OCI-LY3 (cell line): ENCODE measurements around the gene TREM1.
"Not testable (repeated sequence)": the region's sequence is repeated elsewhere in the genome, so short reads cannot be mapped to it uniquely, and the experiment has no call there.

Experiments
- H2AFZ ChIP-seq: fragments of 200-600, 300-600 bp; shearing (Covaris generic); 2 replicates; pipeline ENCODE4 v1.6.0; 2014; ENCODE audit warnings: antibody characterized with exemption, low read depth, low read length
- H3K27ac ChIP-seq: fragments of 200-600, 300-600 bp; sonication (generic); 2 replicates; pipeline ENCODE4 v1.5.1; 2014; ENCODE audit warnings: mild to moderate bottlenecking, low read length, moderate library complexity, mixed read lengths
- H3K27me3 ChIP-seq: fragments of 200-600, 300-600 bp; sonication (generic); 2 replicates; pipeline ENCODE4 v1.6.1; 2014; ENCODE audit warnings: low read depth, low read length, mixed read lengths
- H3K36me3 ChIP-seq: fragments of 200-600, 300-600 bp; sonication (generic); replicated peaks from 2 replicates; pipeline ENCODE3; 2014; ENCODE audit warnings: low read depth, low read length, mixed read lengths
- H3K4me1 ChIP-seq: fragments of 300-600, 200-600 bp; sonication (generic); 2 replicates; pipeline ENCODE4 v1.6.1; 2014; ENCODE audit warnings: low read length, mixed read lengths
- H3K4me2 ChIP-seq: fragments of 200-600, 300-600 bp; sonication (generic); 2 replicates; pipeline ENCODE4 v1.6.1; 2014; ENCODE audit warnings: low read length, mixed read lengths
- H3K4me3 ChIP-seq: fragments of 300-600, 200-600 bp; sonication (generic); 2 replicates; pipeline ENCODE4 v1.5.1; 2014; ENCODE audit warnings: antibody characterized with exemption, mild to moderate bottlenecking, low read length, moderate library complexity
- H3K79me2 ChIP-seq: fragments of 300-600, 200-600 bp; shearing (Covaris generic); 2 replicates; pipeline ENCODE4 v1.6.1; 2014; ENCODE audit warnings: mild to moderate bottlenecking, low read length, mixed read lengths
- H3K9ac ChIP-seq: fragments of 300-600, 200-600 bp; shearing (Covaris generic); 2 replicates; pipeline ENCODE4 v1.6.0; 2014; ENCODE audit warnings: mild to moderate bottlenecking, low read length, moderate library complexity
- H3K9me3 ChIP-seq: fragments of 200-600, 300-600 bp; shearing (Covaris generic); 2 replicates; pipeline ENCODE4 v1.6.1; 2014; ENCODE audit warnings: low read length, mixed read lengths; ENCODE audit not compliant: insufficient read depth
- H4K20me1 ChIP-seq: fragments of 200-600, 300-600 bp; sonication (generic); 2 replicates; pipeline ENCODE4 v1.6.1; 2016; ENCODE audit warnings: low read length, mixed read lengths; ENCODE audit not compliant: insufficient read depth
- CTCF ChIP-seq: fragments of 200-600, 300-600 bp; sonication (generic); IDR thresholded peaks from 2 replicates; pipeline ENCODE4 v1.5.1; 2014; ENCODE audit warnings: antibody characterized with exemption, low read length, low read depth
- EZH2phosphoT487 ChIP-seq: fragments of 200-600 bp; shearing (Covaris generic); IDR thresholded peaks from 2 replicates; pipeline ENCODE4 v1.6.1; 2018; ENCODE audit warnings: antibody characterized with exemption, mixed run types, low read depth

The TREM1 gene

GRCh38 chr6:41302638-41303037, 16.2 kb upstream of the TREM1 start:
- Histone ChIP-seq H4K20me1 (no peaks in the 10 kb centered on the region), H3K27me3 (peaks cover 43% of the 10 kb centered on the region), H3K4me3 (no peak overlapping the region), H3K4me2 (peak overlapping the region; percentile 36; the same call in 1 of the 2 replicates), H3K4me1 (peaks cover 11% of the 10 kb centered on the region), H3K9me3 (no peaks in the 10 kb centered on the region), H3K79me2 (no peaks in the 10 kb centered on the region), H3K36me3 (no peaks in the 10 kb centered on the region), H3K27ac (no peak overlapping the region), H3K9ac (no peak overlapping the region), H2AFZ (no peak overlapping the region)
- no peak for TF ChIP-seq EZH2phosphoT487

GRCh38 chr6:41298785-41299502, 12.5 kb upstream of the TREM1 start:
- no peak overlapping the region for H3K4me2 ChIP-seq

GRCh38 chr6:41297248-41297647, 10.8 kb upstream of the TREM1 start:
- not testable (repeated sequence) for H3K27ac ChIP-seq, H3K27me3 ChIP-seq, H3K9me3 ChIP-seq, H2AFZ ChIP-seq, H3K4me2 ChIP-seq, H4K20me1 ChIP-seq, H3K9ac ChIP-seq, H3K4me1 ChIP-seq, H3K36me3 ChIP-seq, H3K79me2 ChIP-seq, H3K4me3 ChIP-seq

More at GRCh38 chr6:41298785-41299502, 12.5 kb upstream of the TREM1 start:
- no peaks in the 10 kb centered on the region for H3K9me3 ChIP-seq
- peaks cover 11% of the 10 kb centered on the region for H3K4me1 ChIP-seq
- H3K79me2 ChIP-seq: no peaks in the 10 kb centered on the region
- H3K36me3 ChIP-seq: no peaks in the 10 kb centered on the region
- TF ChIP-seq EZH2phosphoT487: no peak
- no peak for TF ChIP-seq CTCF
- H3K9ac ChIP-seq: no peak overlapping the region
- H3K27me3 ChIP-seq: peaks cover 20% of the 10 kb centered on the region; the same call in 1 of the 2 replicates
- no peaks in the 10 kb centered on the region for H4K20me1 ChIP-seq
- no peak overlapping the region for H3K4me3 ChIP-seq
- H2AFZ ChIP-seq: no peak overlapping the region
- no peak overlapping the region for H3K27ac ChIP-seq

- Histone ChIP-seq H3K4me2 (no peak overlapping the region), H3K9me3 (no peaks in the 10 kb centered on the region), H3K9ac (no peak overlapping the region), H3K4me3 (no peak overlapping the region), H4K20me1 (no peaks in the 10 kb centered on the region), H3K36me3 (no peaks in the 10 kb centered on the region), H3K4me1 (peaks cover 4% of the 10 kb centered on the region), H2AFZ (no peak overlapping the region), H3K27ac (no peak overlapping the region), H3K79me2 (no peaks in the 10 kb centered on the region), H3K27me3 (0 out of 2 replicates have a peak, but pooled peaks cover 10% of the 10 kb centered on the region)
- no peak for TF ChIP-seq EZH2phosphoT487
- TF ChIP-seq CTCF: no peak
Measured at GRCh38 chr6:41294214-41294872, 7.9 kb upstream of the TREM1 start.

- Histone ChIP-seq H3K4me3 (no peak overlapping the region), H3K9me3 (no peaks in the 10 kb centered on the region), H4K20me1 (no peaks in the 10 kb centered on the region), H3K4me1 (peaks cover 20% of the 10 kb centered on the region), H3K9ac (no peak overlapping the region), H2AFZ (no peak overlapping the region), H3K27me3 (0 out of 2 replicates have a peak, but pooled peaks cover 7% of the 10 kb centered on the region), H3K4me2 (no peak overlapping the region), H3K36me3 (no peaks in the 10 kb centered on the region), H3K79me2 (no peaks in the 10 kb centered on the region), H3K27ac (no peak overlapping the region)
- TF ChIP-seq EZH2phosphoT487 (no peak), CTCF (no peak)
Measured at GRCh38 chr6:41291717-41292116, 5.2 kb upstream of the TREM1 start.
